HL-60 (cell line): ENCODE data around the gene JUN.

Source experiments
- GABPA ChIP-seq: IDR thresholded peaks from 2 replicates; pipeline ENCODE4 v1.6.1; 2012; ENCODE audit warnings: low read depth
- SPI1 ChIP-seq: IDR thresholded peaks from 2 replicates; pipeline ENCODE4 v1.6.1; 2012; ENCODE audit warnings: low read depth, mild to moderate bottlenecking, borderline replicate concordance
- TF ChIP-seq, protein P1 (sequence below): IDR thresholded peaks from one replicate; pipeline ENCODE4 v1.5.1; 2011; ENCODE audit warnings: low read length, control low read depth, inconsistent platforms; ENCODE audit not compliant: insufficient read depth

DNA sequence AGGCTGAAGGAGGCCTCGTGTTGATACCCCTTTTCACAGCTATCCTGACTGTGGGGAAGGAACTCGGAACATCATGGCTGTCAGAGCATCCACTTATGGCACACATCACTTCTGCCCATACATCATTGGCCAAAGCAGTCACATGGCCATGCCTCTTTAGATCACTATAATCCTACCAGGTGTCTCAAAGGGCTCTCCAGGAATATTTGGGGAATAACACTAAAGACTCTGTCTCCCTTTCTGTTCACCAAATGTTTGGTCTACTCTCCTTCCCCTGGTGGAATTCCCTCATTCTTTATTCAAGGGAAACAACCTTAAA lies 3.0 kb upstream of the JUN start:
- TF ChIP-seq, protein P1, sequence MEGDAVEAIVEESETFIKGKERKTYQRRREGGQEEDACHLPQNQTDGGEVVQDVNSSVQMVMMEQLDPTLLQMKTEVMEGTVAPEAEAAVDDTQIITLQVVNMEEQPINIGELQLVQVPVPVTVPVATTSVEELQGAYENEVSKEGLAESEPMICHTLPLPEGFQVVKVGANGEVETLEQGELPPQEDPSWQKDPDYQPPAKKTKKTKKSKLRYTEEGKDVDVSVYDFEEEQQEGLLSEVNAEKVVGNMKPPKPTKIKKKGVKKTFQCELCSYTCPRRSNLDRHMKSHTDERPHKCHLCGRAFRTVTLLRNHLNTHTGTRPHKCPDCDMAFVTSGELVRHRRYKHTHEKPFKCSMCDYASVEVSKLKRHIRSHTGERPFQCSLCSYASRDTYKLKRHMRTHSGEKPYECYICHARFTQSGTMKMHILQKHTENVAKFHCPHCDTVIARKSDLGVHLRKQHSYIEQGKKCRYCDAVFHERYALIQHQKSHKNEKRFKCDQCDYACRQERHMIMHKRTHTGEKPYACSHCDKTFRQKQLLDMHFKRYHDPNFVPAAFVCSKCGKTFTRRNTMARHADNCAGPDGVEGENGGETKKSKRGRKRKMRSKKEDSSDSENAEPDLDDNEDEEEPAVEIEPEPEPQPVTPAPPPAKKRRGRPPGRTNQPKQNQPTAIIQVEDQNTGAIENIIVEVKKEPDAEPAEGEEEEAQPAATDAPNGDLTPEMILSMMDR, result no peak
- TF ChIP-seq GABPA (no peak), SPI1 (no peak)
